Hypothalamus (tissue), 51 donors: ENCODE results near the gene AKT1.
A peak's percentile ranks its signal among the peaks of the same experiment; 100 is the strongest.

Experiments used
- DNase-seq, 51 donors: peaks; one replicate each; lab custom pipeline; 2025; lab: John Stamatoyannopoulos, UW

Gene AKT1

DNA sequence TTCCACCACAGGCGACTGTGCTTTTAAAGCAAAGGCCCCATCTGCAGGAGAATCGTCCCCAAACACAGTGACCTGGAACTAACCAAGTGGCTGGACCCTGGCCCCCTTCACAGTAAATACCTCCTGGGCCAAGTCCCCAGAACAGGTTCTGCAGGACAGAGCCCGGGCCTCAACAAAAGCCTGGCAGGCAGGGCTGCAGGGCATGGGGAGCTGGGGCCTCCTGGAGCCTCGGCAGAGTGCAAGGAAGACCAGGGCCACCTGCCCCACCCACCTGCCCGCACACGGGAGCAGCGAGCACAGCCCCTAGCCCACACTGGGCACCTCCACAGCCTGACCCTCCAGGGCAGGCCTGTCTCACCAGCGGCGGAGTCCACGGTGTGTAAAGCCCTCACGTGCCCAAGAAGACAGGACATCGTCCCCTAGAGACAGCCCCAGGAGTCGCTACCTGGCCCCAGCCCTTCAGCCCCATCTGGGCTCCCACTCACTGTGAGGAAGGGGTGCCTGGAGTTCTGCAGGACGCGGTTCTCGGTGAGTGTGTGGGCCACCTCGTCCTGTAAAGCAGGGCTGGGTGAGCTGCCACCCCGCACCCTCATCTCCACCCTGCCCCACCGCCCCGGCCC is 21.0 kb downstream of the AKT1 start:
- DNase-seq: no peak

DNA sequence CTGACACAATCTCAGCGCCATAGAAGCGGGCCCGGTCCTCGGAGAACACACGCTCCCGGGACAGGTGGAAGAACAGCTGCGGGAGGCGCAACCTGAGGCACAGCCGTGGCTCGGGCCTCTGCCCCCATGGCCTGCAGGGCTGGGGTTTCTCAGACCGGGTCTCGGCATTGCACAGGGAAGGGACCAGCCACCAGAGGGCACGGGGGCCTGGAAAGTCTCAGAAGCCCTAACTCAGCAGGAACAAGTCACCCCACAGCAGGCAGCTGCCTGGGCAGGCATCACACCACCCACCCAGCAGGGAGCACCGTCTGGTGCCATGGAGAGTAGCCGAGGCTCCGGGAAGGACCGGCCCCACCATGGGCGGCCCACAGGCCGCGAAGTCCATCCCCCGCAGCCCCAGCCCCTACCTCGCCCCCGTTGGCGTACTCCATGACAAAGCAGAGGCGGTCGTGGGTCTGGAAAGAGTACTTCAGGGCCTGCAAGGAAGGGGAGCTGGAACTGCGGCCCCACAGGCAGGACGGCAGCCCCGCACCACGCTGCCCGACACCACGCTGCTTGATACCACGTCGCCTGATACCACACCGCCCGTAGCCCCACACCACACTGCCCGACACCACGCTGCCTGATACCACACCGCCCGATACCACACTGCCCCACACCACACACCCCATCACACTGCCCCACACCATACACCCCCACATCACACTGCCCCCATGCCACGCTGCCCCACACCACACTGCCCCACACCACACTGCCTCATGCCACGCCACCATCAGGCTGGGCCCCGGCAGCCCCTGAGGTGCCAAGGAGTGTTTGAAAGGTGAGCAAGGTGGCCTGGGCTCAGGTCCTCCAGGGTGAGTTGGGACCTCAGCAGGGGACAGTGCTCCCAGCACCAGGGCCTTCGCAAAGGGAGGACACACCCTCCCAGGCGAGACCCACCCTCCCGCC is 21.8 kb downstream of the AKT1 start:
- peak in 1 of 51 donors; percentile 100 for DNase-seq

DNA sequence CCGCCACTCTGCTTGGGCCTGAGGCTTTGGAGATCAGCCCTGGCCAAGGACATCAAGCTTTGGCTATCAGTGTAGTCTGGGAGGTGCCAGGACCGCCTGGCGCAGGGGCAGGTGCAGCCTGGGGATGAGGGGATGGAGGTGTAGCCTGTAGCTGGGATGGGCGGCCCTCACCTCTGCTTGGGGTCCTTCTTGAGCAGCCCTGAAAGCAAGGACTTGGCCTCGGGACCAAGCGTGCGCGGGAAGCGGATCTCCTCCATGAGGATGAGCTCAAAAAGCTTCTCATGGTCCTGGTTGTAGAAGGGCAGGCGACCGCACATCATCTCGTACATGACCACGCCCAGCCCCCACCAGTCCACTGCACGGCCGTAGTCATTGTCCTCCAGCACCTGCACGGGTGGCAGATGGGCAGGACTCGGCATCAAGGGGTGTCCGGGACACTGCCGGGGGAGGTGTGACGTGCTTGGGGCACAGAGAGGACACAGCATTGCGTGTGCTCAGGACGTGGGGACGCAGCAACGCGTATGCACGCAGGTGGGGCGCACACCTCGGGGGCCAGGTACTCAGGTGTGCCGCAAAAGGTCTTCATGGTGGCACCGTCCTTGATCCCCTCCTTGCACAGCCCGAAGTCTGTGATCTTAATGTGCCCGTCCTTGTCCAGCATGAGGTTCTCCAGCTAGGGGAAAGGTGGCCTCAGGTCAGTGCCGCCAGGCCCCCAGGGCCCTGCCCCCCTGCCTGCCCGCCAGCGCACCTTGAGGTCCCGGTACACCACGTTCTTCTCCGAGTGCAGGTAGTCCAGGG is 22.6 kb downstream of the AKT1 start:
- no peak for DNase-seq

DNA sequence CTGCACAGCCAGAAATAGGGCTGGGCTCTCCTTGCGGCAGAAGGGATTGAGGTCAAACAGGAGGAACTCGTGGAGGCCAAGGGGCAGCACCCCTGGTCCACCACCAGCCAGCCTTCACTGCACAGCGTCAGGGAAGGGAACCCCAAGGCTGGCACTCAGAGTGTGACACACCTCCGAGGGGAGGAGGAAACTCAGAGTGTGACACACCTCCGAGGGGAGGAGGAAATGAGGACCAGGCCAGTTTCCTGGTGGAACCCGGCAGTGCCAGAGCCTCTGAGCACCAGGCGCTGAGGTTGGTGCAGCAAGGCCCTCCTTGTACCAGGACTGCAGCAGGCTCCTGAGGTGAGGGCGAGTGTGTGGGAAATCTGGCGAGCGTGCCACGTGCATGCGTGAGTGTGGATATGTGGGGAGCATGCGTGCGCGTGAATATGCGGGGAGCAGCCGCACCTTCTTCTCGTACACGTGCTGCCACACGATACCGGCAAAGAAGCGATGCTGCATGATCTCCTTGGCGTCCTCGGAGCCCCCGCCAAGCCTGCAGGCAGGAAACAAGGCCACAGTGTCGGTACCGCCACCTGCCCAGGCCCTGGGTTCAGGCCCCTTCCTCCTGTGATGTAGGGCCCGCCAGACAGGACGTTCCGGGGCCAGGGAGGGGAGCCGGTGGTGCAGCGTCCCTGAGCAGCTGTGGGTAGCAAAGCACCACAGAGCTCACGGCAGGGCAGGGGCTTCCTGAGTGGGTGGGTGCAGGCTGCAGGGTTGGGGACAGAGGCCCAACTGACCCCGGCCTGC is 23.4 kb downstream of the AKT1 start:
- no peak for DNase-seq

DNA sequence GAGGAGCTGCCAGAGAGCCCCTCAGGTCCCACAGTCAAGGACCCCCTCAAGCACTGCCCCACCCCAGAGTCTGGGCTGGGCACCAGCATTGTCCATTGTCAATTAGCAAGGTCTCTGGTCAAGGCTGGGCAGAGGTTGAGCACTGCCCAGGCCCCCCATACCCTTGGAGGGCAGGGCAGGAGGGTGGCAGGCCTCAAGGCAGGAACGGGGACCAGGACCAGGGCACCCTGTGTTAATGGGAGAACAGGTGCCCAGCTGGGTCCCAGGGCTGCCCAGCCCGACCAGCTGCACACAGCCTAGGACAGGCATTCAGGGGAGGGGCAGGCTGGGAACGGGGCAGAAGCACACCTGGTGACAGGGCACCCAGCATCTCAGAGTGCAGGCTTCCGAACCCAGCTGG is 24.2 kb downstream of the AKT1 start:
- no peak for DNase-seq

DNA sequence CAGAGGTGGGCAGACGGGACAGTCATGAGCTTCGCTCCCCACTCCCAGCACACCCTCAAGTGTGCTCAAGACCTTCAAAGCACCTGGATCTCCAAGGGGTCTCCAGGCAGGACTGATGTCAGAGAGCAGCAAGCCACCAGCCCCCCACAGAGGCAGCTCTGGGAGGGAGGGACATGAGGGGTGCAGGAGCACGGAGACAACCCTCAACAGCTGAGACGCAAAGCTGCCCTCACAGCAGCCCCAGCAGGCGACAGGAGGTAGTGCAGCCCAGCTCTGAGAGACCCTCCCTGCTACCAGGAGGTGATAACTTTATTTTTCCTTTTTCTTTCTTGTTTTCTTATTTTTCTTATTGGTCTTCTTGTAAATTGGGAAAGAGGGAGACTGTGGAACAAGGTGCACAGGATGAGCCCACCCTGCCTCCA is 24.7 kb downstream of the AKT1 start:
- no peak for DNase-seq

DNA sequence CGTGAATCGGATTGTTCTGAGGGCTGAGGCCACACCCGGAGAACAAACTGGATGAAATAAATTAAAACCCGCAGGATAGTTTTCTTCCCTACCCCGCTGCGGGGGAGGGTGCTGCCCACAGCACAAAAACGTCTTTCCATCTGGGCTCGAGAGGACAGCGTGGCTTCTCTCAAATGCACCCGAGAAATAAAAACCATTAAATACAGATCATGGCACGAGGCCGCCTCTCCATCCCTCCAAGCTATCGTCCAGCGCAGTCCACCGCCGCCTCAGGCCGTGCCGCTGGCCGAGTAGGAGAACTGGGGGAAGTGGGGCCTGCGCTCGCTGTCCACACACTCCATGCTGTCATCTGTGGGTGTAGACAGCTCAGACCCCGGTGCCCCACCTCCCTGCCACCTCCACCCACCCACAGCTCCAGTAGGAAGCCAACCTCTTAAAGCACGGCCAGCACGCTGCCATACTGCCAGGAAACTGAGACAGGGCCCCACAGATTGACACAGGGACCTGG is 25.4 kb downstream of the AKT1 start:
- no peak for DNase-seq

DNA sequence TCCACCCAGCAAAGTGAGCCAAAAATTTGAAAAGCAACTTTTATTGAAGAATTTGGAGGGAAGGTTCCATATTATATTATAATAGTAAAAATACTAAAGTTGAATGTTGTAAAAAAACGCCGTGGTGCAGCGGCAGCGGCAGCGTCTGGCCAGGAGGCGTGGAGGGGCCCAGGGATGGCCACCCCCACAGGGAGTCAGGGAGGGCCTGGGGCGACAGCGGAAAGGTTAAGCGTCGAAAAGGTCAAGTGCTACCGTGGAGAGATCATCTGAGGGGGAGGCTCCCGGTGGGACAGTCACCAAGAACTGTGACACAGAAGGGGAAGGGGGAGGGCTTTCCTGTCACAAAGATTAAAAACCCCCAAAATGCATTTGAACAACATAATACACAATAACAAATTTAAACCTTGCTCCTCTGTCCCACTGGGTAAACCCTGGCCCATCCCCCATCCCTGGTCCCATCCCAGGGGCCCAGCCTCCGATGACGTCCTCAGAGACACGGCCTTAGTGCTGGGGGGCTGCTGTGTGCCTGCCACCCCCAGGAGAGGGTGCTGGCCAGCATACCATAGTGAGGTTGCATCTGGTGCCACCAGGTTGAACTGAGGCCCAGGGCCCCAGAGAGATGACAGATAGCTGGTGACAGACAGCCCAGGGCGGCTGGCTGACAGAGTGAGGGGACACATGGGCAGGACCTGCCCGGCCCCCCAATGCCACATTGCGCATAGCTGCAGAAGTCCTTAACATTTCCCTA is 26.1 kb downstream of the AKT1 start:
- DNase-seq: no peak

DNA sequence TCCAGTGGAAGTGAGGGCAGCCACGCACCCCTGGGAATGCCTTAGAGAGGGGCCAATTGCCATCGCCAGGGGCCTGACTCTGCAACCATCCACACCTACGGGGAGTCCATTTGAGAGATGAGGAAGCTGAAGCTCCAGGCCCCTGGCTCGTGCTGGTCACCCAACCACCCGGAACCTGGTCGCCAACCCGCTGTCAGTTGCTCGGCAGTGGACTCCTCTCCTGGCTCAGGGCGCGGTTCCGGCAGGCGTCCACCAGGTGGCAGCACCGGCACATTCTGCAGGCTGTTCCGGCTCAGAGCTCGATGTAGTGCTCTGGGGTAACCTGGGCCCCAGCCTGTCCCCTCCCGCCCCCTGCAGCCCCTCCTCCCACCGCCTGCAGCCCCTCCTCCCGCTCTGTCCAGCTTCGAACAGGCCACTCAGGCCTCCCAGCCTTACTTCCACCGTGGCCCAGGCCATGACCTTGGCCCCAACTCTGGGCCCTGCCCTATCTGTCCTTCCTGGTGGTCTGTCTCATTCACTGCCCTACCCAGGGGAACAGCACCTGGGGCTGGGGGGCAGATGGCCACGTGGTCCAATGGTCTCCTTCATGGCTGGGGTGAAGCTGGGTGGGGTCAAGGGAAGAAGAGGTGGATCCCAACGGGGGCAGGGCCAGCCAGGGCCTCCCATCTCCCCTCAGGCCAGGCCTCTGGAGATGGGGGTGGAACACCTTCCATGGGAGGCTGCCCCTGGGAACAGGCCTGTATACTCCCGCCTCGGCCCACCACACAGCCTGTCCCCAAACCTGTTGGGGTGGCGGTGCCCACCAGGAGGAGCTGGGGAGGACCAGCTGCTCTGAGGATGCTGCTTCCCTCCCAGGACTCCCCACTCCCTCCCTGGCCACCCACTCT is 26.9 kb downstream of the AKT1 start:
- peak; percentile 24 to 93 (median 76) for DNase-seq

DNA sequence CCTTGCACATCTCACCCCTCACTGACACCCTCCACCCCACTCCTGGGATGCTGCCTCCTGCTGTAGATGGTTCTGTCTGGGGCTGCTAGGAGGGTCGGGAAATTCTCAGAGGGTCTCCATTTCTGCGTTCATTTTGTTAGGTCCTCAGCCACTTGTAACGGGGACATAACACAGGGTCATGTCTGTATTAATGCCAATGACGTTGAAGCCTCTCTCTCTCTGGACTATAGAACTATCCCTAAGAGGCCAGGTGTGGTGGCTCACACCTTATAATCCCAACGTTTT is 28.0 kb downstream of the AKT1 start:
- DNase-seq: no peak

DNA sequence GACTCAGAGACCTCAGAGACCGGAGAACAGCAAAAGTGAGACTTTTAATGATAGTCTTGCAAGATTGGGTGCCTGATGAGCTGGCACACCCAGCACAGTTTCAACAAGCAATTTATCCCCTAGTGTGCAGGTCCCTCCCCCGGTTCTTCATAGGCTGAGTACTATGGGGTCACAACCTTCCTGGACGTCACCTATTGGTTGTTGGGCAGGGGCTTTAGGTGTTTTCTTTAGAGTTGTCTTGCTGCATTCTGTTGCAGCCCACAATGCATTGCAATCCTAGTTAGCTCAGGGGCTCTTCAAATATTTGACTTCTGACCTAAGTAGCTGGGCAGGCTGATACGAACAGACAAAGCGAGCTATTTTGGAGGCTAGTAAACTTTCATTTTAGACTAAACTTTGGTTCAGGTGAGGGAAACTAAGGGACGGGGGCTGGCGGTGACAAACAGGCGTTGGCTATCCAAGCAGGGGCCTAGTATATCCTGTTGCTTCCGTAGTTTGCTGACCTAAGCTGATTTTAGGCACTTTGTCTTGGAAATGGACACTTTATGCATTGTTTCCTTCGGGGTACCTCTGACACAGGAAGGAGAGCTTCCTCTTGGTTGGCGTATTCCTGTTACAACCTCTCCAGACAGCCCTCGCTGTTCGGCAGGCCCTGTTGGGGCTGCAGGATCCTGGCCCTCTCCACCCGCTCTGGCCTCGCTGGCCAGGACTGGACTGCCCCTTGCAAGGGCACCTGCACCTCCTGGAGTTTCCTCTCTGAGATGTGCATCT is 28.5 kb downstream of the AKT1 start:
- no peak for DNase-seq

DNA sequence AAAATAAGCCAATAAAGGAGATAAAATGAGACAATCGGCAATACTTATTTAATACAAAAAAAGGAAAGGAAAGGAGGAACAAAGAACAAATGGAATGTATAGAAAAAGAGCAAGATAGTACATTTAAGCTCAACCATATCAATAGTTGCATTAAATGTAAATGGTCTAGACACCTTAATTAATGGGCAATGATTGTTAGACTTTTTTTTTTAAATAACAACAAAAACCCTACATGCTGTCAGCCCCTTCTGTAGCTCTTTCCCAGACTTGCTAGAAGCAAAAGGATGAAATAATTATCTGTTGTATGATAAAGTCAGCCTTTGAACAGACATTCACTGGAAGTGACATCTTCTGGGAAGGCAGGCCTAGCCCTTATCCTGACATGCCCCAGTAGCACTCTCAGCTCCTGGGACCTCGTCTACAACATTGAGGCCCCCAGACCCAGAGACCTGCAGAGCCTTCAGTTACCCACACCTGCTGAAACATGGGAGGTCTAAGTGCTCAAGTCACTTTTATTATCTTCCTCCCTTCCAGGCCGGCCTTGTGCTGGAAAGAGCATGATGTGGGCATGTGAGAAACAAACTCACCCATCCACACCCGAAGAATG is 29.2 kb downstream of the AKT1 start:
- no peak for DNase-seq

DNA sequence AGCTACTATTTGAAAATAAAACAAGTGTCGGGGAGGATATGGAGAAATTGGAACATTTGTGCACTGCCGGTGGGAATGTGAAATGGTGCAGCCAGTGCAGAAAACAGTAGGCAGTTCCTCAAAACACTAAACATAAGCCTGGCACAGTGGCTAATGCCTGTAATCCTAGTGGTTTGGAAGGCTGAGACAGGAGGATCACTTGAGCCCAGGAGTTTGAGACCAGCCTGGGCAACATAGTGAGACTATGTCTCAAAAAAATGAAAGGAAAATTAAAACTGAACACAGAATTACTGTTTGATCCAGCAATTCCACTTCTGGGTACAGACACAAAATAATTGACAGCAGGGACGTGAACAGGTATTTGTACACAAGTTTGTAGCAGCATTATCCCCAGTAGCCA is 30.0 kb downstream of the AKT1 start:
- no peak for DNase-seq

DNA sequence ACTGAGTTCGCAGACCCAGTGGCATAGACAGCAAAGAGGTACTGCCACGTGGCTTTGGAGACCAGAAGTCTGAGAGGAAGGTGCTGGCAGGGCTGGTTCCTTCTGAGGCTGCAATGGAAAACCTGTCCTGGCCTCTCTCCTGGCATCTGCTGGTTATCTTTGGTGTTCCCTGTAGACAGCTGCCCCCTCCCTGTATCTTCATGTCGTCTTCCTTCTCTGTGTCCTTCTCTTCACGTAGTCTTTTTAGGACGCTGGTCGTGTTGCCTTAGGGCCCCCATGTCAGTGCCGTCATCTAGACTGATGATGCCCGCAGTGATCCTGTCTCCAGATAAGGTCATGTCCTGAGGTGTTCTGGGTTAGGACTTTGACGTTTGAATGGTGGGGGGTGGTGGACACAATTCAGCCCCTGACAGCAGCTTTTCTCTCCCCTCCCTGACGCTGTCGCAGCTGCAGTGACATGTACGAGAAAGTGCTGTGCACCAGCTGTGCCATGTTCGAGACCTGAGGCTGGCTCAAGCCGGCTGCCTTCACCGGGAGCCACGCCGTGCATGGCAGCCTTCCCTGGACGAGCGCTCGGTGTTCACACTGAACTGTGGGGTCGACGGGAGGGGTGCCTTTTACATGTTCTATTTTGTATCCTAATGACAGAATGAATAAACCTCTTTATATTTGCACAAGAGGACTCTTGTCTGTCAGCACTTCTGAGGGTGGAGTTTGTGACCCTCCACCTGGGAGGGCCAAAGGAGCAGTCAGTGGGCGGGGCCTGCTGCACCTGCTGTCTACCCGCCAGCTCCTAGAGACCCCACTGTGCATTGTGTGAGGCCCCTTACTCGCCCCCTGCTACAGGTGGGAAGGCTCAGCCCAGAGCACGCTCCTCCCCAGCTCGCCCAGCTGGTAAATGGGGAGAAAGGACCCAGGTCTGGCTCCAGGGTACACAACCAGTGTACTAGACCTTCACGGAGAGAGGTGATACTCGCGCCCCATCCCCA is 36.3 kb downstream of the AKT1 start:
- DNase-seq: no peak

DNA sequence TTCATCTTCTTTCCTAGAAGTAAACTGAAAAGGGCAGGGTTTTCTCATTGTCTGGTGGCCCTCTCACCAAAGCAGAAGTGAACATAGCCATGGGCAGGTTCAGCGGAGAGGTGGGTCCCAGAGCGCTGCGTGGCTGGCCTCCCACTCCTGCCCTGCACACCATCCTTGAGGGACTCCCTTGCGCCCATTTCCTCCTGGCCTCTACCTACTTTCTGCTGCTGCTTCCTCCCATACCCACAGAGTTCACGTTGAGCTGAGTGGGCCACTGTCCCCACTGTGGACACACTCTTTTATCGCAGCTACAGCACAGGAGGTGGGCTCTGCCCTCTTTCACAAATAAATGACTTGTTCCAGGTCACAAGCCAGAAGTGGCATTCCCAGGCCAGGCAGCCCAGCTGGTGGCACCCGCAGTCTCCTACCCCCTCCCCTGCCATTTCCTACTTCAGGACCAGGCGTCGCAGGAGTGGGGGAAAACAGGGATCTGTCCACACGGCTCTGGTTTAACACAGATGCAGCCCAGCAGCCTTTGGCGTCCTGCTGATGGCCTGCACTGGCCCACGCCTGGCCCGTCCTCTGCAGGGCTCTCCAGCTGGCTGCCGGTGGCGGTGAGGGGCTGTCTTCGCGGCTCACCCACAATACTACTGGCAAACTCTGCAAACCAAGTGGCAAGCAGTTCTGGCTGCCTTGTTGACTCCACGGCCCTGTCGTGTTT is 37.7 kb downstream of the AKT1 start:
- DNase-seq: no peak

DNA sequence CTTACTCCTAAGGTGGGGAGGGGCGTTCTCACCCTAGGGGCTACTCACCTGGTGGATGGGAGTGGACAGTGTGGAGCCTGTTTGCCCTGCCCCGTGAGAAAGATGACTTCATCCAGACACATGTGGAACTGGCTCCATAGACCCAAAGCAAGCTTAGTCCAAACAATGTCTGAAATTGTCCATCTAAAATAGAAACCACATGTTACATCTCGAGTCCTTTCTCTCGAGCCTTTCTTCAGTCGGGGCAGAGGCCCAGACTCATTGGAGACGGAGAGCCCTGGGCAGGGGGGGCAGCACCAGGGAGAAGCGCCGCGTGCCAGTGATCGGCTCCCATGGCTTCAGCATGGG is 38.3 kb downstream of the AKT1 start:
- DNase-seq: no peak
